ENCODE measurements around the gene MYL9.

MYL9 gene

GRCh38 chr20:36540551-36541211 is 638 bp upstream of the MYL9 start:
- ATAC-seq (ENCODE audit: low read depth) (no peak), DNase-seq (ENCODE audit: low spot score) (peak; percentile 84)
- H3K4me1 ChIP-seq (ENCODE audit: insufficient read depth, poor library complexity, severe bottlenecking), result no peaks in the 10 kb centered on the region
- H3K27ac ChIP-seq (ENCODE audit: poor library complexity, severe bottlenecking), result peak overlapping the region; percentile 2
- H3K4me3 ChIP-seq (ENCODE audit: severe bottlenecking), result peak overlapping the region; percentile 48
- H3K36me3 ChIP-seq (ENCODE audit: low read depth), result no peaks in the 10 kb centered on the region
- no peak for TF ChIP-seq CTCF (IDR thresholded peaks at IDR 0.05; ENCODE audit: poor library complexity, severe bottlenecking)
- H3K9me3 ChIP-seq (ENCODE audit: severe bottlenecking), result no peaks in the 10 kb centered on the region
- H3K27me3 ChIP-seq (ENCODE audit: insufficient read depth, poor library complexity, severe bottlenecking), result no peaks in the 10 kb centered on the region

GRCh38 chr20:36541768-36542488 is 609 bp downstream of the MYL9 start:
- Histone ChIP-seq H3K27ac (ENCODE audit: poor library complexity, severe bottlenecking) (peak overlapping the region; percentile 2), H3K9me3 (ENCODE audit: severe bottlenecking) (no peaks in the 10 kb centered on the region), H3K27me3 (ENCODE audit: insufficient read depth, poor library complexity, severe bottlenecking) (no peaks in the 10 kb centered on the region), H3K4me3 (ENCODE audit: severe bottlenecking) (peak overlapping the region; percentile 48), H3K4me1 (ENCODE audit: insufficient read depth, poor library complexity, severe bottlenecking) (no peaks in the 10 kb centered on the region), H3K36me3 (ENCODE audit: low read depth) (peaks cover 3% of the 10 kb centered on the region)
- ATAC-seq (ENCODE audit: low read depth) (peak; percentile 20), DNase-seq (ENCODE audit: low spot score) (peak; percentile 84)
- peak; percentile 83 for TF ChIP-seq CTCF (IDR thresholded peaks at IDR 0.05; ENCODE audit: poor library complexity, severe bottlenecking)

- no peaks in the 10 kb centered on the region for H3K4me1 ChIP-seq (ENCODE audit: insufficient read depth, poor library complexity, severe bottlenecking)
- ATAC-seq (ENCODE audit: low read depth), result no peak
- H3K4me3 ChIP-seq (ENCODE audit: severe bottlenecking), result no peak overlapping the region
- H3K36me3 ChIP-seq (ENCODE audit: low read depth), result peaks cover 9% of the 10 kb centered on the region
- DNase-seq (ENCODE audit: low spot score), result no peak
- H3K27ac ChIP-seq (ENCODE audit: poor library complexity, severe bottlenecking), result no peak overlapping the region
- H3K27me3 ChIP-seq (ENCODE audit: insufficient read depth, poor library complexity, severe bottlenecking), result no peaks in the 10 kb centered on the region
- no peaks in the 10 kb centered on the region for H3K9me3 ChIP-seq (ENCODE audit: severe bottlenecking)
- no peak for TF ChIP-seq CTCF (IDR thresholded peaks at IDR 0.05; ENCODE audit: poor library complexity, severe bottlenecking)
These were observed 1.3 kb downstream of the MYL9 start for GRCh38 chr20:36542516-36543183.

GRCh38 chr20:36543184-36544133 is 2.1 kb downstream of the MYL9 start:
- Histone ChIP-seq H3K9me3 (ENCODE audit: severe bottlenecking) (no peaks in the 10 kb centered on the region), H3K36me3 (ENCODE audit: low read depth) (peaks cover 9% of the 10 kb centered on the region), H3K27me3 (ENCODE audit: insufficient read depth, poor library complexity, severe bottlenecking) (no peaks in the 10 kb centered on the region), H3K27ac (ENCODE audit: poor library complexity, severe bottlenecking) (no peak overlapping the region), H3K4me3 (ENCODE audit: severe bottlenecking) (no peak overlapping the region), H3K4me1 (ENCODE audit: insufficient read depth, poor library complexity, severe bottlenecking) (no peaks in the 10 kb centered on the region)
- TF ChIP-seq CTCF (IDR thresholded peaks at IDR 0.05; ENCODE audit: poor library complexity, severe bottlenecking), result no peak
- no peak for DNase-seq (ENCODE audit: low spot score)
- no peak for ATAC-seq (ENCODE audit: low read depth)

Measured in RWPE2 (cell line).